IMR-90 (cell line): ENCODE measurements around the gene STOX1. TPM values are rescaled to one million over a fixed set of nuclear protein-coding genes. Genes with fewer than 3 reads are reported as not detected.

ENCODE experiments used
- ATAC-seq: fragments of 200-7000 bp; cut with Tn5 transposase; 2 replicates; pipeline ENCODE4 v1.9.1; 2020; ENCODE audit warnings: low read depth, mild to moderate bottlenecking, moderate library complexity
- BruUV-seq: library from RNA; stranded (reverse); fragments of 400-500 nt; replicated peaks from 2 replicates; lab custom pipeline; 2021; lab: Mats Ljungman, UMichigan
- CTCF ChIA-PET: fragments of 300-600 bp; formaldehyde crosslinking; extraction: SDS; loops from one replicate; lab custom pipeline; 2021; ENCODE audit warnings: antibody characterized with exemption; lab: Yijun Ruan, JAX
- POLR2A ChIA-PET: fragments of 300-600 bp; sonication (Branson Sonifier 250); formaldehyde crosslinking; loops from one replicate; lab custom pipeline; 2022; ENCODE audit warnings: antibody characterized with exemption; ENCODE audit not compliant: unreplicated experiment; lab: Charles Lee
- DNase-seq: peaks from one replicate; pipeline ENCODE4 v3.0.0; 2013
- H2AFZ ChIP-seq: replicated peaks from 2 replicates; pipeline ENCODE3; 2013; ENCODE audit warnings: low read length, mild to moderate bottlenecking; ENCODE audit not compliant: poor library complexity
- H2AK5ac ChIP-seq: 2 replicates; pipeline ENCODE4 v1.6.1; 2013; ENCODE audit warnings: low read depth, low read length, inconsistent platforms
- H2AK9ac ChIP-seq: replicated peaks from 2 replicates; pipeline ENCODE3; 2013; ENCODE audit warnings: mild to moderate bottlenecking, low read depth, low read length, moderate library complexity; ENCODE audit not compliant: poor library complexity
- H2BK120ac ChIP-seq: 2 replicates; pipeline ENCODE4 v1.6.1; 2013; ENCODE audit warnings: low read depth, low read length, inconsistent platforms
- H2BK15ac ChIP-seq: 3 replicates; pipeline ENCODE4 v1.6.1; 2013; ENCODE audit warnings: low read depth, low read length, inconsistent platforms
- H2BK20ac ChIP-seq: 2 replicates; pipeline ENCODE4 v1.6.1; 2013; ENCODE audit warnings: low read depth, mild to moderate bottlenecking, inconsistent platforms, low read length, moderate library complexity
- H2BK5ac ChIP-seq: 2 replicates; pipeline ENCODE4 v1.6.1; 2013; ENCODE audit warnings: mild to moderate bottlenecking, low read depth, low read length, inconsistent platforms; ENCODE audit not compliant: poor library complexity, severe bottlenecking
- H3K14ac ChIP-seq: replicated peaks from 2 replicates; pipeline ENCODE4 v1.6.1; 2013; ENCODE audit warnings: low read depth, low read length, inconsistent platforms
- H3K18ac ChIP-seq: 2 replicates; pipeline ENCODE4 v1.6.1; 2013; ENCODE audit warnings: low read depth, low read length, control low read depth
- H3K23ac ChIP-seq: 2 replicates; pipeline ENCODE4 v1.6.1; 2013; ENCODE audit warnings: low read depth, low read length, inconsistent platforms
- H3K27ac ChIP-seq: 2 replicates; pipeline ENCODE4 v1.5.1; 2013; ENCODE audit warnings: mild to moderate bottlenecking, control low read depth, low read length; ENCODE audit not compliant: insufficient read depth
- H3K27me3 ChIP-seq: 2 replicates; pipeline ENCODE4 v1.6.1; 2013; ENCODE audit warnings: low read length; ENCODE audit not compliant: control insufficient read depth, insufficient read depth
- H3K36me3 ChIP-seq: 2 replicates; pipeline ENCODE4 v1.6.1; 2013; ENCODE audit warnings: low read length, mixed read lengths; ENCODE audit not compliant: control insufficient read depth, insufficient read depth
- H3K4ac ChIP-seq: 2 replicates; pipeline ENCODE4 v1.6.1; 2013; ENCODE audit warnings: low read depth, low read length, inconsistent platforms
- H3K4me1 ChIP-seq: 2 replicates; pipeline ENCODE4 v1.6.1; 2013; ENCODE audit warnings: low read length, mixed read lengths; ENCODE audit not compliant: control insufficient read depth, insufficient read depth
- H3K4me2 ChIP-seq: 2 replicates; pipeline ENCODE4 v1.6.1; 2013; ENCODE audit warnings: low read depth, mild to moderate bottlenecking, control low read depth, low read length, moderate library complexity
- H3K4me3 ChIP-seq: 2 replicates; pipeline ENCODE4 v1.5.1; 2013; ENCODE audit warnings: low read depth, mild to moderate bottlenecking, control low read depth, low read length, moderate library complexity; ENCODE audit not compliant: insufficient read depth
- H3K56ac ChIP-seq: 2 replicates; pipeline ENCODE4 v1.6.1; 2013; ENCODE audit warnings: low read length, inconsistent platforms; ENCODE audit not compliant: insufficient read depth; ENCODE audit errors: extremely low read depth
- H3K79me1 ChIP-seq, 2 experiments: 2 replicates each; pipeline ENCODE4 v1.6.1; 2013; ENCODE audit warnings: low read length in 2 of 2, inconsistent platforms in 1 of 2, low read depth in 1 of 2
- H3K9ac ChIP-seq: 2 replicates; pipeline ENCODE4 v1.6.1; 2013; ENCODE audit warnings: low read depth, low read length, control low read depth
- H3K9me1 ChIP-seq: 2 replicates; pipeline ENCODE4 v1.6.1; 2013; ENCODE audit warnings: low read length, inconsistent platforms; ENCODE audit not compliant: insufficient read depth
- H3K9me3 ChIP-seq: 2 replicates; pipeline ENCODE4 v1.6.1; 2013; ENCODE audit warnings: low read length; ENCODE audit not compliant: control insufficient read depth, insufficient read depth
- H4K20me1 ChIP-seq: 2 replicates; pipeline ENCODE4 v1.6.1; 2013; ENCODE audit warnings: low read length, inconsistent platforms; ENCODE audit not compliant: insufficient read depth
- H4K5ac ChIP-seq: 2 replicates; pipeline ENCODE4 v1.6.1; 2013; ENCODE audit warnings: mild to moderate bottlenecking, low read depth, low read length, control low read depth
- H4K8ac ChIP-seq, 2 experiments: 2 replicates each; pipeline ENCODE4 v1.6.1; 2013; ENCODE audit warnings: low read depth in 2 of 2, low read length in 2 of 2, control low read depth in 1 of 2, inconsistent platforms in 1 of 2
- H4K91ac ChIP-seq: 2 replicates; pipeline ENCODE4 v1.6.1; 2013; ENCODE audit warnings: low read depth, low read length, inconsistent platforms; ENCODE audit not compliant: insufficient read depth
- BHLHE40 ChIP-seq: fragments of 150-350 bp; IDR thresholded peaks from 2 replicates; pipeline ENCODE4 v1.6.1; 2016; ENCODE audit warnings: mild to moderate bottlenecking, low read depth, low read length
- CEBPB ChIP-seq: IDR thresholded peaks from 2 replicates; pipeline ENCODE4 v1.6.1; 2012; ENCODE audit warnings: low read depth, low read length, improper control_type of control experiment
- CHD1 ChIP-seq: IDR thresholded peaks from 2 replicates; pipeline ENCODE4 v1.6.1; 2012; ENCODE audit warnings: low read depth, low read length, improper control_type of control experiment
- FOS ChIP-seq: fragments of 150-350 bp; IDR thresholded peaks from 2 replicates; pipeline ENCODE4 v1.6.1; 2016; ENCODE audit warnings: low read depth, low read length
- MAFK ChIP-seq: IDR thresholded peaks from 2 replicates; pipeline ENCODE4 v1.6.1; 2012; ENCODE audit warnings: low read depth, low read length, improper control_type of control experiment
- MAZ ChIP-seq: IDR thresholded peaks from 2 replicates; pipeline ENCODE4 v1.6.1; 2012; ENCODE audit warnings: low read depth, mild to moderate bottlenecking, low read length, improper control_type of control experiment, moderate library complexity, borderline replicate concordance
- MXI1 ChIP-seq: IDR thresholded peaks from 2 replicates; pipeline ENCODE4 v1.6.1; 2012; ENCODE audit warnings: low read depth, mild to moderate bottlenecking, low read length, moderate library complexity, borderline replicate concordance
- NFE2L2 ChIP-seq: fragments of 150-350 bp; IDR thresholded peaks from 2 replicates; pipeline ENCODE4 v1.6.1; 2016; ENCODE audit warnings: low read depth, mild to moderate bottlenecking, low read length
- RAD21 ChIP-seq: IDR thresholded peaks from 2 replicates; pipeline ENCODE4 v1.6.1; 2012; ENCODE audit warnings: low read length, improper control_type of control experiment
- RCOR1 ChIP-seq: IDR thresholded peaks from 2 replicates; pipeline ENCODE4 v1.6.1; 2012; ENCODE audit warnings: mild to moderate bottlenecking, low read length, improper control_type of control experiment; ENCODE audit not compliant: insufficient replicate concordance
- RFX5 ChIP-seq: IDR thresholded peaks from 2 replicates; pipeline ENCODE4 v1.8.0; 2012; ENCODE audit warnings: low read depth, mild to moderate bottlenecking, low read length, moderate library complexity
- SMC3 ChIP-seq: fragments of 150-350 bp; IDR thresholded peaks from 2 replicates; pipeline ENCODE4 v1.6.1; 2016; ENCODE audit warnings: low read depth, mild to moderate bottlenecking, antibody characterized with exemption, low read length, moderate library complexity
- dilution Hi-C: fragments of 300-500 bp; cut with HindIII; formaldehyde crosslinking; loops from one replicate; pipeline ENCODE4 v1.14.3; 2018; ENCODE audit warnings: low sequenced_read_pairs; ENCODE audit not compliant: unreplicated experiment
- in situ Hi-C: fragments of 300-500 bp; cut with MboI; formaldehyde crosslinking; loops from 3 replicates; pipeline ENCODE4 v1.14.3; 2019; ENCODE audit warnings: low sequenced_read_pairs, inconsistent platforms, mixed read lengths
- intact Hi-C: fragments of 100-400 bp; cut with micrococcal nuclease; formaldehyde crosslinking; loops from 2 replicates; pipeline ENCODE4 v1.10.0; 2022
- polyA plus RNA-seq, 3 experiments: library from polyadenylated mRNA; depleted of rRNA; stranded (reverse); fragments of >200 nt; gene quantifications; 2 replicates each; pipeline ENCODE4 v1.2.3, GENCODE V29; 2012; ENCODE audit warnings: low replicate concordance in 1 of 3
- total RNA-seq: library from RNA; depleted of rRNA; stranded (reverse); fragments of >200 nt; gene quantifications from 2 replicates; pipeline ENCODE4 v1.2.3, GENCODE V29; 2012
- TF ChIP-seq, protein P1 (sequence below): conservative IDR thresholded peaks from 2 replicates; pipeline ENCODE4 v1.5.1; 2012; ENCODE audit warnings: mild to moderate bottlenecking, low read depth, low read length, improper control_type of control experiment
- TF ChIP-seq, protein P2 (sequence below): fragments of 150-350 bp; IDR thresholded peaks from 2 replicates; pipeline ENCODE4 v1.6.1; 2016; ENCODE audit warnings: low read depth, mild to moderate bottlenecking, low read length, moderate library complexity, borderline replicate concordance
- TF ChIP-seq, protein P3 (sequence below): fragments of 150-350 bp; IDR thresholded peaks from 2 replicates; pipeline ENCODE4 v1.6.1; 2017; ENCODE audit warnings: mild to moderate bottlenecking, antibody characterized with exemption, low read length, low read depth

STOX1 gene
- total and polyA plus RNA-seq, 2 of the 4 experiments (the other 2 are of a cell fraction) = 0.03 to 0.18 TPM

DNA sequence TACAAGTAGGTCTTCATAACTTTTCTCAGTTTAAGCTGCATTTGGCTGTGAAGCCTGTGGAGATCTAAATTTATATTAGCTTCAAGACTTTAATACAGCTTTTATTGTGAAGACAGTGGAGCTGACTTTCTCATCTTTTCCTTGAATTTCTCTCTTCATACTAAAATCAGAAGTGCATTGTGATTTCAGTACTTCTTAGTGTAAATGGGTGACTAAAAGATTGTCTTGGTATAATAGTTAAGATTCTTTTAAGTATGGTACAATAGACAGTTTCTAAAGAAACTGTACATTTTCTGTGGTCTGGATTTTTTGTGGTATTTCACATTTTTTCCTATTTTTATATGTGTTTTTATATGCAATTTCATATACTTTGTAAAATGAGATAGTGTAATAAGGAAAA lies 107.7 kb downstream of the STOX1 start:
- peaks cover 13 to 22% of the 10 kb centered on the region in 2 experiments for H3K79me1 ChIP-seq
- no peaks in the 10 kb centered on the region for H3K9me3 ChIP-seq
- H3K56ac ChIP-seq = no peak overlapping the region
- no peak overlapping the region for H2BK20ac ChIP-seq
- H3K18ac ChIP-seq = no peak overlapping the region
- no peaks in the 10 kb centered on the region for H4K20me1 ChIP-seq
- DNase-seq = no peak
- no peak for ATAC-seq
- no peak overlapping the region for H2AK9ac ChIP-seq
- no peak overlapping the region for H3K9ac ChIP-seq
- no peak overlapping the region for H2BK15ac ChIP-seq
- no TSS peak for BruUV-seq
- ChIA-PET POLR2A (no interaction called here), CTCF (interaction anchor here (0.6 kb wide), 1 partner anchor 31 kb away, joined by 3 read pairs; no protein-coding TSS in a partner anchor)
- H3K23ac ChIP-seq = no peak overlapping the region
- H3K9me1 ChIP-seq = no peaks in the 10 kb centered on the region; the same call in 1 of the 2 replicates
- no peak overlapping the region for H3K4ac ChIP-seq
- no peak overlapping the region for H3K4me3 ChIP-seq
- H2AK5ac ChIP-seq = no peak overlapping the region
- no peaks in the 10 kb centered on the region for H3K4me1 ChIP-seq
- no peak overlapping the region for H4K91ac ChIP-seq
- no peak overlapping the region for H2BK120ac ChIP-seq
- H3K14ac ChIP-seq = no peak overlapping the region
- no peak for TF ChIP-seq MAFK
- no peak for TF ChIP-seq RAD21
- no peak for TF ChIP-seq NFE2L2
- no peak for TF ChIP-seq MXI1
- TF ChIP-seq, protein P1, sequence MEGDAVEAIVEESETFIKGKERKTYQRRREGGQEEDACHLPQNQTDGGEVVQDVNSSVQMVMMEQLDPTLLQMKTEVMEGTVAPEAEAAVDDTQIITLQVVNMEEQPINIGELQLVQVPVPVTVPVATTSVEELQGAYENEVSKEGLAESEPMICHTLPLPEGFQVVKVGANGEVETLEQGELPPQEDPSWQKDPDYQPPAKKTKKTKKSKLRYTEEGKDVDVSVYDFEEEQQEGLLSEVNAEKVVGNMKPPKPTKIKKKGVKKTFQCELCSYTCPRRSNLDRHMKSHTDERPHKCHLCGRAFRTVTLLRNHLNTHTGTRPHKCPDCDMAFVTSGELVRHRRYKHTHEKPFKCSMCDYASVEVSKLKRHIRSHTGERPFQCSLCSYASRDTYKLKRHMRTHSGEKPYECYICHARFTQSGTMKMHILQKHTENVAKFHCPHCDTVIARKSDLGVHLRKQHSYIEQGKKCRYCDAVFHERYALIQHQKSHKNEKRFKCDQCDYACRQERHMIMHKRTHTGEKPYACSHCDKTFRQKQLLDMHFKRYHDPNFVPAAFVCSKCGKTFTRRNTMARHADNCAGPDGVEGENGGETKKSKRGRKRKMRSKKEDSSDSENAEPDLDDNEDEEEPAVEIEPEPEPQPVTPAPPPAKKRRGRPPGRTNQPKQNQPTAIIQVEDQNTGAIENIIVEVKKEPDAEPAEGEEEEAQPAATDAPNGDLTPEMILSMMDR = no peak
- TF ChIP-seq SMC3 = no peak
- TF ChIP-seq, protein P2, sequence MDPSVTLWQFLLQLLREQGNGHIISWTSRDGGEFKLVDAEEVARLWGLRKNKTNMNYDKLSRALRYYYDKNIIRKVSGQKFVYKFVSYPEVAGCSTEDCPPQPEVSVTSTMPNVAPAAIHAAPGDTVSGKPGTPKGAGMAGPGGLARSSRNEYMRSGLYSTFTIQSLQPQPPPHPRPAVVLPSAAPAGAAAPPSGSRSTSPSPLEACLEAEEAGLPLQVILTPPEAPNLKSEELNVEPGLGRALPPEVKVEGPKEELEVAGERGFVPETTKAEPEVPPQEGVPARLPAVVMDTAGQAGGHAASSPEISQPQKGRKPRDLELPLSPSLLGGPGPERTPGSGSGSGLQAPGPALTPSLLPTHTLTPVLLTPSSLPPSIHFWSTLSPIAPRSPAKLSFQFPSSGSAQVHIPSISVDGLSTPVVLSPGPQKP = no peak
- no peak for TF ChIP-seq FOS
- TF ChIP-seq CEBPB = no peak
- TF ChIP-seq, protein P3, sequence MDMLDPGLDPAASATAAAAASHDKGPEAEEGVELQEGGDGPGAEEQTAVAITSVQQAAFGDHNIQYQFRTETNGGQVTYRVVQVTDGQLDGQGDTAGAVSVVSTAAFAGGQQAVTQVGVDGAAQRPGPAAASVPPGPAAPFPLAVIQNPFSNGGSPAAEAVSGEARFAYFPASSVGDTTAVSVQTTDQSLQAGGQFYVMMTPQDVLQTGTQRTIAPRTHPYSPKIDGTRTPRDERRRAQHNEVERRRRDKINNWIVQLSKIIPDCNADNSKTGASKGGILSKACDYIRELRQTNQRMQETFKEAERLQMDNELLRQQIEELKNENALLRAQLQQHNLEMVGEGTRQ = no peak
- TF ChIP-seq BHLHE40 = no peak
- no peak for TF ChIP-seq CHD1
- TF ChIP-seq RCOR1 = no peak
- TF ChIP-seq MAZ = no peak
- no peak for TF ChIP-seq RFX5
- no peaks in the 10 kb centered on the region for H3K27me3 ChIP-seq
- intact Hi-C loops = no loop called here
- no peak overlapping the region for H3K4me2 ChIP-seq
- in situ Hi-C loops = no loop called here
- H3K27ac ChIP-seq = no peak overlapping the region
- H2AFZ ChIP-seq = no peak overlapping the region
- dilution Hi-C loops = no loop called here
- no peak overlapping the region for H4K8ac ChIP-seq
- H3K36me3 ChIP-seq = peaks cover 17% of the 10 kb centered on the region
- no peak overlapping the region for H4K5ac ChIP-seq
- H2BK5ac ChIP-seq = no peak overlapping the region
